ENCODE data around the gene EHBP1L1. TPM values are rescaled to one million over a fixed set of nuclear protein-coding genes. Genes with fewer than 3 reads are reported as not detected.

The EHBP1L1 gene
- total RNA-seq, 2 experiments from 2014 or later = 59.7 to 71.6 TPM

DNA sequence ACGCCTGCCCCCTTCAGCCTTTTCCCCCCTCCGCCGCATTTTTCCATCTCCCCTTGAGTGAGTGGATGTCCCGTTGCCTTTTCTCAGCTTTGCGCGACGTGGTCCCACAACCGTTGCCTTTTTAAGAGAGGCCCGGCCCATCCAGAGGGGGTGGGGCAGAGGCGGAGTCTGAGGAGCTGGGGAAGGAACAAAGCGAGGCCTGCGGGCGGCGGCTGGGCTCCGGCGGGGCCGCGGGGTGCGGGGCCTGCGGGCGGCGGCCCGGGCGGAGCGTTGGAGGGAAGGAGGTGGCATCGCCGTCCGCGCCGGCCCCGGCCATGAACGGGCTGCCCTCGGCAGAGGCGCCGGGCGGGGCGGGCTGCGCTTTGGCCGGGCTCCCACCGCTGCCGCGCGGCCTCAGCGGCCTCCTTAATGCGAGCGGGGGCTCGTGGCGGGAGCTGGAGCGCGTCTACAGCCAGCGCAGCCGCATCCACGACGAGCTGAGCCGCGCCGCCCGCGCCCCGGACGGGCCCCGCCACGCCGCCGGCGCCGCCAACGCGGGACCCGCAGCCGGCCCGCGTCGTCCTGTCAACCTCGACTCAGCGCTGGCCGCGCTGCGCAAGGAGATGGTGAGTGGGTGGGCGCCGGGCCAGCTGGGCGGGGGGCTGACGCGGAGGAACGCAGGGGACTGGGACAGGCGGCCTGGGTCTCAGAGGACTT lies 3.3 kb upstream of the EHBP1L1 start, which contains the start of gene FAM89B:
FAM89B (plus strand) TSS at position 183 of the 696 bp plus-strand sequence; CDS start at position 315, 132 bp downstream.
- ChIA-PET POLR2A (interaction anchor here (0.7 to 1.4 kb wide), 3 partner anchors 43 to 437 kb away, joined by 3 to 4 read pairs (median 3); partner anchors contain the start of gene PCNX3), CTCF (ENCODE audit: unreplicated experiment) (interaction anchor here (1.3 kb wide), 1 partner anchor 32 kb away, joined by 3 read pairs; no protein-coding TSS in a partner anchor)
- Histone ChIP-seq H3K79me2 (ENCODE audit: insufficient read depth, low read depth, low read length) (peaks cover 47% of the 10 kb centered on the region), H3K4me3 (ENCODE audit: low read depth, low read length, poor library complexity, severe bottlenecking) (peak within 1 kb of the TSS; percentile 94), H4K20me1 (ENCODE audit: insufficient read depth, low read length) (peaks cover 7% of the 10 kb centered on the region; the same call in 1 of the 2 replicates), H3K9me2 (ENCODE audit: insufficient read depth, low read length) (no peaks in the 10 kb centered on the region), H2AFZ (ENCODE audit: low read length) (no peak within 1 kb of the TSS), H3K27ac (ENCODE audit: low read depth, low read length, poor library complexity, severe bottlenecking) (peak within 1 kb of the TSS; percentile 84), H3K36me3 (ENCODE audit: insufficient read depth, low read length) (peaks cover 8% of the 10 kb centered on the region; the same call in 1 of the 2 replicates), H3K9me3 (ENCODE audit: low read length) (no peaks in the 10 kb centered on the region), H3K4me2 (ENCODE audit: low read length) (peak within 1 kb of the TSS; percentile 98), H3K4me1 (ENCODE audit: insufficient read depth, low read length, poor library complexity, severe bottlenecking) (peaks cover 61% of the 10 kb centered on the region)
- intact Hi-C loops (cut with micrococcal nuclease; ENCODE audit: unreplicated experiment) = loop anchor here (1.0 to 10.0 kb wide), 3 partner anchors 26 to 718 kb away; partner anchors contain the start of gene RELA
- peak; percentile 85 for DNase-seq (ENCODE audit: low spot score)
- TF ChIP-seq, protein P1, sequence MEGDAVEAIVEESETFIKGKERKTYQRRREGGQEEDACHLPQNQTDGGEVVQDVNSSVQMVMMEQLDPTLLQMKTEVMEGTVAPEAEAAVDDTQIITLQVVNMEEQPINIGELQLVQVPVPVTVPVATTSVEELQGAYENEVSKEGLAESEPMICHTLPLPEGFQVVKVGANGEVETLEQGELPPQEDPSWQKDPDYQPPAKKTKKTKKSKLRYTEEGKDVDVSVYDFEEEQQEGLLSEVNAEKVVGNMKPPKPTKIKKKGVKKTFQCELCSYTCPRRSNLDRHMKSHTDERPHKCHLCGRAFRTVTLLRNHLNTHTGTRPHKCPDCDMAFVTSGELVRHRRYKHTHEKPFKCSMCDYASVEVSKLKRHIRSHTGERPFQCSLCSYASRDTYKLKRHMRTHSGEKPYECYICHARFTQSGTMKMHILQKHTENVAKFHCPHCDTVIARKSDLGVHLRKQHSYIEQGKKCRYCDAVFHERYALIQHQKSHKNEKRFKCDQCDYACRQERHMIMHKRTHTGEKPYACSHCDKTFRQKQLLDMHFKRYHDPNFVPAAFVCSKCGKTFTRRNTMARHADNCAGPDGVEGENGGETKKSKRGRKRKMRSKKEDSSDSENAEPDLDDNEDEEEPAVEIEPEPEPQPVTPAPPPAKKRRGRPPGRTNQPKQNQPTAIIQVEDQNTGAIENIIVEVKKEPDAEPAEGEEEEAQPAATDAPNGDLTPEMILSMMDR (conservative IDR thresholded peaks at IDR 0.05; ENCODE audit: low read length) = no peak
- no peak for TF ChIP-seq EZH2phosphoT487 (IDR thresholded peaks at IDR 0.05; ENCODE audit: borderline replicate concordance, low read depth, low read length)
- no TSS peak for BruUV-seq (replicated peaks)

DNA sequence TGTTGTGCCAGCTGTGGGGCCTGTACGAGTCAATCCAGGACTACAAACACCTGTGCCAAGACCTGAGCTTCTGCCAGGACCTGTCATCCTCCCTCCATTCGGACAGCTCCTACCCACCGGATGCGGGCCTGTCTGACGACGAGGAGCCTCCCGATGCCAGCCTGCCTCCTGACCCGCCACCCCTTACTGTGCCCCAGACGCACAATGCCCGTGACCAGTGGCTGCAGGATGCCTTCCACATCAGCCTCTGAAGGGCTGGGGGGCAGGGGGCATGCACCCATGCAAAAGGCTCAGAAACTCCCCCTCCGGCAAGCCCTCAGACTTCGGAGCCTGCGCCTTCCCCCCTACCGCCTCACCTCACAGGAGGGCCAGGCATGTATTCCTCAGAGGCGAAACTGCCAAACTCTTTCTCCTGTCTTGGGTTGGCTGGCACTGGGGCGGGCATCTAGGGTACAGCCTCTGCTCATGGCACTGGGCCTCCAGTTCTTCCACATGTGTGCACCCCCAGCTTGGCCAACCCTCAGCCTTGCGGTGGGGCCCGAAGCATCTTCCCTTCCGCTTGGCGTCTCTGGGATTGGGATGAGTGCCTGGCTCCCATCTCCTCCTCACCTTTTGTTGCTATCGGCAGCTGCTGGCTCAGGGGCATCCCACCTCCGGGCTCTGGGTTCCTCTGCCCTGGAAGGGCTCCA lies 2.3 kb upstream of the EHBP1L1 start:
- peak overlapping the region; percentile 84 for H3K27ac ChIP-seq (ENCODE audit: low read depth, low read length, poor library complexity, severe bottlenecking)
- peaks cover 62% of the 10 kb centered on the region for H3K4me1 ChIP-seq (ENCODE audit: insufficient read depth, low read length, poor library complexity, severe bottlenecking)
- CTCF ChIA-PET (ENCODE audit: unreplicated experiment) = no interaction called here
- peak overlapping the region; percentile 98 for H3K4me2 ChIP-seq (ENCODE audit: low read length)
- peak; percentile 48 for DNase-seq (ENCODE audit: low spot score)
- H3K36me3 ChIP-seq (ENCODE audit: insufficient read depth, low read length) = peaks cover 8% of the 10 kb centered on the region; the same call in 1 of the 2 replicates
- TF ChIP-seq, protein P1 (conservative IDR thresholded peaks at IDR 0.05; ENCODE audit: low read length) = no peak
- no peak for TF ChIP-seq EZH2phosphoT487 (IDR thresholded peaks at IDR 0.05; ENCODE audit: borderline replicate concordance, low read depth, low read length)
- H3K9me3 ChIP-seq (ENCODE audit: low read length) = no peaks in the 10 kb centered on the region
- H2AFZ ChIP-seq (ENCODE audit: low read length) = no peak overlapping the region
- peak overlapping the region; percentile 94 for H3K4me3 ChIP-seq (ENCODE audit: low read depth, low read length, poor library complexity, severe bottlenecking)
- intact Hi-C loops (cut with micrococcal nuclease; ENCODE audit: unreplicated experiment) = loop anchor here (1.0 to 10.0 kb wide), 5 partner anchors 15 to 719 kb away; partner anchors contain the start of genes PCNX3, RELA and SIPA1
- H4K20me1 ChIP-seq (ENCODE audit: insufficient read depth, low read length) = peaks cover 7% of the 10 kb centered on the region; the same call in 1 of the 2 replicates
- peaks cover 39% of the 10 kb centered on the region for H3K79me2 ChIP-seq (ENCODE audit: insufficient read depth, low read depth, low read length)
- no peaks in the 10 kb centered on the region for H3K9me2 ChIP-seq (ENCODE audit: insufficient read depth, low read length)
- POLR2A ChIA-PET = interaction anchor here (1.2 kb wide), 1 partner anchor 74 kb away, joined by 3 read pairs; no protein-coding TSS in a partner anchor
- BruUV-seq (replicated peaks) = no TSS peak

All from OCI-LY7 (cell line).